ENCODE data around the gene ZNF764. TPM values are rescaled to one million over a fixed set of nuclear protein-coding genes. Genes with fewer than 3 reads are reported as not detected.

ZNF764 gene
- total RNA-seq = 6.3 and 6.5 TPM in 2 replicates

GRCh38 chr16:30557957-30558788, at the start of gene ZNF764:
ZNF764 (minus strand) TSS chr16:30558374; CDS start chr16:30558182, 192 bp downstream.

GRCh38 chr16:30585400-30586191, 27.4 kb upstream of the ZNF764 start, which contains the start of gene ZNF785:
ZNF785 (minus strand) TSS chr16:30585697; CDS start chr16:30585611, 86 bp downstream.

GRCh38 chr16:30571445-30572322, 13.5 kb upstream of the ZNF764 start, which contains the start of gene ZNF688:
ZNF688 (minus strand) TSS chr16:30571714; CDS start chr16:30571629, 85 bp downstream.

GRCh38 chr16:30534368-30535105, 23.6 kb downstream of the ZNF764 start, which contains the start of gene ZNF747:
ZNF747 (minus strand) TSS chr16:30534858; CDS start chr16:30534679, 179 bp downstream.

GRCh38 chr16:30526137-30526822, 31.9 kb downstream of the ZNF764 start, which contains the start of gene ZNF768:
ZNF768 (minus strand) TSS chr16:30526566; CDS start chr16:30526413, 153 bp downstream.

Other genes with a start within 250 kb of the ZNF764 start
- 39.0 and 42.6 TPM in 2 replicates for gene CD2BP2, start 203.1 kb downstream of the ZNF764 start, total RNA-seq
- gene TBC1D10B, start 187.9 kb downstream of the ZNF764 start, total RNA-seq = 41.5 and 49.0 TPM in 2 replicates
- gene MYL11, start 183.6 kb downstream of the ZNF764 start, total RNA-seq = not detected in 2 replicates
- 0.50 TPM in 1 of 2 replicates, not detected in the other for gene SEPTIN1, start 175.8 kb downstream of the ZNF764 start, total RNA-seq
- 5.4 and 8.3 TPM in 2 replicates for gene ZNF48, start 163.0 kb downstream of the ZNF764 start, total RNA-seq
- gene ZNF771, start 150.8 kb downstream of the ZNF764 start, total RNA-seq = 15.6 and 20.5 TPM in 2 replicates
- gene DCTPP1, start 128.3 kb downstream of the ZNF764 start, total RNA-seq = 7.9 and 16.9 TPM in 2 replicates
- gene SEPHS2, start 112.5 kb downstream of the ZNF764 start, total RNA-seq = 14.0 and 14.7 TPM in 2 replicates
- under 0.01 TPM in 1 of 2 replicates, not detected in the other for gene ITGAL, start 85.6 kb downstream of the ZNF764 start, total RNA-seq
- 14.3 and 27.5 TPM in 2 replicates for gene ZNF768, start 31.8 kb downstream of the ZNF764 start, total RNA-seq
- gene ZNF747, start 23.5 kb downstream of the ZNF764 start, total RNA-seq = 9.9 and 19.4 TPM in 2 replicates
- 13.2 and 13.6 TPM in 2 replicates for gene ZNF688, start 13.3 kb upstream of the ZNF764 start, total RNA-seq
- gene ZNF785, start 27.3 kb upstream of the ZNF764 start, total RNA-seq = 6.4 and 8.3 TPM in 2 replicates
- gene ZNF689, start 52.0 kb upstream of the ZNF764 start, total RNA-seq = 5.4 and 7.1 TPM in 2 replicates
- gene PRR14, start 92.6 kb upstream of the ZNF764 start, total RNA-seq = 4.8 and 8.8 TPM in 2 replicates
- 23.2 and 24.4 TPM in 2 replicates for gene FBRS, start 100.1 kb upstream of the ZNF764 start, total RNA-seq
- 26.8 and 30.9 TPM in 2 replicates for gene SRCAP, start 140.8 kb upstream of the ZNF764 start, total RNA-seq
- 20.5 and 26.9 TPM in 2 replicates for gene PHKG2, start 190.1 kb upstream of the ZNF764 start, total RNA-seq
- gene CFAP119, start 203.7 kb upstream of the ZNF764 start, total RNA-seq = 0.66 and 2.9 TPM in 2 replicates
- gene RNF40, start 203.9 kb upstream of the ZNF764 start, total RNA-seq = 81.9 and 103 TPM in 2 replicates
- 10.5 and 14.7 TPM in 2 replicates for gene ZNF629, start 228.8 kb upstream of the ZNF764 start, total RNA-seq

Data from smooth muscle cell of trachea (primary cell).